Sciatic nerve (tissue), 2 donors: ENCODE measurements around the gene TMEM163. TPM values are rescaled to one million over a fixed set of nuclear protein-coding genes. Genes with fewer than 3 reads are reported as not detected.

Source experiments
- ATAC-seq: fragments of 200-7000 bp; cut with Tn5 transposase; one replicate; pipeline ENCODE4 v1.9.1; 2020; ENCODE audit warnings: mild to moderate bottlenecking, moderate library complexity
- DNase-seq: peaks from one replicate; pipeline ENCODE4 v3.0.0-alpha.2; 2020; ENCODE audit warnings: low spot score
- intact Hi-C: fragments of 100-400 bp; cut with DNase I; formaldehyde crosslinking; loops from one replicate; pipeline ENCODE4 v1.14.2; 2022
- total RNA-seq: library from RNA; stranded (reverse); fragmentation: NEBNext Ultra II Directional; extraction: Animal tissue kit (Norgen Biotek cat#: 25700); gene quantifications from one replicate; pipeline ENCODE4 v1.2.1, GENCODE V29; 2021
- donor health status: DM: no; HTN: no; CAD: no.
- donor health status: DM: no; HTN: no; CAD: no.

Gene TMEM163
- total RNA-seq, 1 donor from 2014 or later: 0.45 TPM

GRCh38 chr2:134441153-134441863, 277.5 kb downstream of the TMEM163 start:
- no peak for ATAC-seq
- DNase-seq: no peak
- intact Hi-C loops: no loop called here

GRCh38 chr2:134440336-134440909, 278.4 kb downstream of the TMEM163 start:
- no peak for ATAC-seq
- intact Hi-C loops: no loop called here

GRCh38 chr2:134438371-134438770, 280.4 kb downstream of the TMEM163 start:
- DNase-seq (no peak), ATAC-seq (no peak)
- intact Hi-C loops: no loop called here

More at GRCh38 chr2:134440336-134440909, 278.4 kb downstream of the TMEM163 start:
- DNase-seq: no peak

- DNase-seq (no peak), ATAC-seq (no peak)
- intact Hi-C loops: no loop called here
Observed at GRCh38 chr2:134436706-134437105, 282.1 kb downstream of the TMEM163 start.

DNA sequence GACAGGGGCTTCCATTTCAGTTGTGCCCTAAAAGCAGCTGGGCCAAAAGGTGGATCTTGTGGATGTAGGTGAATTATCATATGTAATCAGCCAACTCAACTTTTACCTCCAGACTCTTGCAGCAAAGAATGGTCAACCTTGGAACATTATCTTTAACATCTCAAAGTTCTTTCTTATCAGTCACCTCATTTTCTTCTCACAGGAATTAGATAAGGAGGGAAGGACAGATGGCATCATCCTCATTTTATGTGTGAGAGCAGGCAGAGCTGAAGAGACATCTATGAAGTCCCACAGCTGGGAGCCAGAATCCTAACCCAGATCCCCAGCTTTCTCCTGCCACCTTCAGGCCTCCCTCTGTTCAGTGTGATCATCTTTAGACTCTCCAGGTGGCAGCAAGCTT, 282.9 kb downstream of the TMEM163 start:
- intact Hi-C loops: no loop called here
- no peak for DNase-seq

DNA sequence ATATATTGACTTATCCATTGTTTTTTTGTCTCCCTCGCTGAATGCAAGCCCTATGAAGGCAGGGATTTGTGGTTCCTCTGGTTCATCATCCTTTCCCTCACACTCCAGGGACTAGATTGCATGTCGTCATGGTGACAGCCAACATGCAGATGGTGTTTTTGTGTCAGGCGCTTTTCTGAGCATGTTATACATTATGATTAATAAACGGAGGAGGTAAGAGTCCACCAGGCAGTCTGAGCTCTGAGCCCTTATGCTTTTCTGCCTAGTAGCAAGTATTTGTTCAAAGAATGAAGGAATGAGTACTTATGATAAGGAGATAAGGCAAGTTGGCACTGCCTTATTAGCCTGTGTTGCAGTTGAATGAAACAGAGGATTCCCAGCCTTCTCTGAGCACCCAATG, 283.3 kb downstream of the TMEM163 start:
- no peak for ATAC-seq
- intact Hi-C loops: no loop called here
- no peak for DNase-seq

More for the DNA sequence above, 282.9 kb downstream of the TMEM163 start:
- no peak for ATAC-seq

GRCh38 chr2:134433979-134434378, 284.8 kb downstream of the TMEM163 start:
- no peak for ATAC-seq
- DNase-seq: no peak
- intact Hi-C loops: no loop called here

DNA sequence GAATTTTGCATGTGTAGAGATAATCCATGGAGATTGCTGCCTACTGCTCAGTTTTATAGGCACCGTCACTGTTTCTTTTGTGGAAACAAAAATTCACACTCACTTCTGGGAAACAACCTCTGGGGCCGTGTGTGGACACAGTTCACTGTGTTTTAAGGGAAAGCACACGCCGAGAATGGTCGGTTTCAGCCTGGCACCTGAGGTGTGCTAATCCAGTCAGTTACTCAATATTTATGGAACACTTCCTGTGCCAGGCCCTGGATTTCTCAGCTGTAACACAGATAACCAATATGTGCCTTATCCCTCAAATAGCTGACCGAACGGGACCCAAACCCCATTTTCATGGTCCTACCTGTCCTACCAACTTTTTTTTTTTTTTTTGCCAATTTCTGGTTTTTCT, 285.3 kb downstream of the TMEM163 start:
- DNase-seq: no peak
- ATAC-seq: no peak
- intact Hi-C loops: no loop called here

- no peak for DNase-seq
- ATAC-seq: no peak
- intact Hi-C loops: no loop called here
Observed at GRCh38 chr2:134432435-134432883, 286.3 kb downstream of the TMEM163 start.

DNA sequence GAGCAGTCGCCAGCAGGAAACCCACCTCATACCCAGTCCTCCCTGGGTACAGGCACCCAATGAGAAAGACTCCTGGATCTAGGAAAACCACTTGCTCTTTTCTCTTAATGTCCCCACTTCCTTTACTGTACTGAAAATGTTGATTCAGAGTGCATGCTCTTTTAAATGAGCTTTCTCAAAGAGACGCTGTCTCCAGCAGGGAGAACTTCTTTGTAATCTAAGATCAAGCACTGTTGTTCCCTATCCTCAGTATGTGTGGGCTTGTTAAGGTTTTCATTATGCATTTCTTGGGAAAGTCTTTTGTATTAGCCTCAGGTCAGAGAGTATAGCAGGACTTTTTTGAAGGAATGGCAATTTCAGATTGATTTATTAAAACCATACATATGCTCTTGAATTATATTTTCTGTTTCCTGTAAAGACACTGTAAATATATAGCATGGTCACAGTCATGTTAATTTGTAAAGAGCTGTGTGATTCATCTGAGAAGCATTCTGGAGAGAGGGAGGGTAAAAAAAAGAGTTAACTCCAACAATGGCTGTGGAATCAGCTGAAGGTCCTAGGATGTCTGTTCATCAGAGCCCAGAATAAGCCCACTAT, 286.9 kb downstream of the TMEM163 start:
- DNase-seq: no peak
- intact Hi-C loops: no loop called here
- no peak for ATAC-seq

GRCh38 chr2:134429886-134430285, 288.9 kb downstream of the TMEM163 start:
- ATAC-seq: no peak
- no peak for DNase-seq
- intact Hi-C loops: loop anchor here (10.0 kb wide), 1 partner anchor 305 kb away; no protein-coding TSS in a partner anchor

DNA sequence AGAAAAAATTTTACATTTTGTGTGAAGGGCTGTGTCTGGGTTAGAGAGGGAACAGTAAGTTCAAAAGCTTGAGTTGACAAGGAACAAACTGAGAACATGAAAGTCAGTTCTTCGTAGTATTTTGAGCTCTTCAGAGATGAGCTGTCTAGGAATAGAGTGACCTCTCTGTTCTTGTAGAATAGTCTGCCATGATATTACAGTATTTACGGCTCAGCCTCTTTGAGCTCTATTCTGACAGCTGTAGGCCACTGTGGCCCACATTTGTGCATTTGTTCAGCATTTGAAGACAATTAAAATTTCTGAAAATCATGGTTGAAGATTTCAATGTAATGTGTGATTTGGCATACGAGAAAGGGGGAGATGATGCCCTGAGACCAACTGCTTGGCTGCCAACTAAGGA, 292.1 kb downstream of the TMEM163 start:
- peak; percentile 18 for ATAC-seq
- intact Hi-C loops: loop anchor here (10.0 kb wide), 1 partner anchor 302 kb away; no protein-coding TSS in a partner anchor
- DNase-seq: no peak

DNA sequence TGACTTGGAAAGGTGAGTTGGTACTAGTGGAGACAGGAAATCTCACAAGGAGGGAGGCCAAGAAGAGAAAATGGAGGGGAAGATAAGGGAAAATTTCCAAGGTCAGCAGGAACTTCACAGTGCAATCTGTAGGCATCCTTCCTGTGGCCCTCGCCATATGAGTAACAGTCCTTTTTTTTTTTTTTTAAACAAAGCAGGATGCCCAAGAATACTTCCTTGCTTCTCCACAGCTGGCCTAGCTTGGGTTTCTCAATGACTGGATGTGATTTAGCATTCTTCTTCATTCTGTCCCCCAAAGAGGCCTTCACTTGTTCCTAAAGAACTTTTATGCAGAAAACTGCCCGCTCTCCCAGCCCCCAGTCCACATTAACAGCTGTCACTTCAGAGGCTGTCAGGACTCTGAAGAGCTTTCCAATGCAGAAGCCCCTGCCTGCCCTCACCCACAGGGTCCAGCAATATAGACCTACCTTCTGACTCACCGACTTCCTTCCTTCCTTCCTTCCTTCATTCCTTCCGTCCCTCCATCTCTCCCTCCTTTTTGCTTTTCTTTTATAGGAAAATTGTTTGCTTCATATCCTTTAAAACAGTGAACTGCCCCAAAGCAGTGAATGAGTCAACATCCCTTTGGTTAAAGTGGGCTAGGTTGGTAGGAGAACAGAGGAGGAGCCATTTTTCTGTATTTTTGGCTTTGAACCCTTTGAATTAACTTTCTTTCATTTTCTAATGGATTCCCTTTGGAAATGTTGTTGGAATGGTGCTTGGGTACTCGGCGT, 292.9 kb downstream of the TMEM163 start:
- ATAC-seq: peak; percentile 55
- no peak for DNase-seq
- intact Hi-C loops: loop anchor here (10.0 kb wide), 1 partner anchor 301 kb away; no protein-coding TSS in a partner anchor

GRCh38 chr2:134421556-134422328, 297.1 kb downstream of the TMEM163 start:
- DNase-seq (no peak), ATAC-seq (no peak)
- intact Hi-C loops: loop anchor here (10.0 kb wide), 1 partner anchor 297 kb away; no protein-coding TSS in a partner anchor

GRCh38 chr2:134420920-134421319, 297.9 kb downstream of the TMEM163 start:
- intact Hi-C loops: loop anchor here (10.0 kb wide), 1 partner anchor 296 kb away; no protein-coding TSS in a partner anchor
- DNase-seq (no peak), ATAC-seq (no peak)

- ATAC-seq: peak; percentile 64
- intact Hi-C loops: loop anchor here (10.0 kb wide), 1 partner anchor 295 kb away; no protein-coding TSS in a partner anchor
- DNase-seq: no peak
Observed at GRCh38 chr2:134420259-134420658, 298.5 kb downstream of the TMEM163 start.

DNA sequence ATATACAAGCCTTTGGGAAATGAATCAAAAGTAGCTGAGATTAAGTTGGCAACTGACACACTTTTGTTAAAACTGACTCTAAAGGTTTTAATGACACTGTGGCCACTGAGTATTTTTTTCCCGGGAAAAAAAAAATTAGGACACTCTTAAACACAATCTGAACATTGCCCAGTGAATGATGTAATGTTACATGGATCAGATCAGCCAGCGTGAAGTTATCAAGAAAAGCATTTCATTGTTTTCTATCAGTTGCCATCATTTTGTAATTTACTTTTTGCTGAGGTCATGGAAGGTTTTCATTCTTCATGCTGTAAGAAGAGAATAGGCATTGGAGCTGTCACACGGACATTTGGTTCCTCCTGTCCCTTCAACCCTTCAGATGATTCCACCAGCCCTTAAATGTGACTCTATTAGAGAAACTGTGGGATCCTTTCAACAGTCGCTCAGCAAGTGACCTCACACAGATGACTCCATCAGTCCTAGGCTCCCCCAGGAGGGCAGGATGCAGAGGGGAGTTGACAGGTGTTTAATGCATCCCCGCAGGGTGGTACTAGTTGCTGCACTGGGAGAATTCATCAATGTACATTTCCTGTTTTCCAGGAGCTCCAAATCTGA, 300.7 kb downstream of the TMEM163 start:
- ATAC-seq (no peak), DNase-seq (no peak)
- intact Hi-C loops: no loop called here

DNA sequence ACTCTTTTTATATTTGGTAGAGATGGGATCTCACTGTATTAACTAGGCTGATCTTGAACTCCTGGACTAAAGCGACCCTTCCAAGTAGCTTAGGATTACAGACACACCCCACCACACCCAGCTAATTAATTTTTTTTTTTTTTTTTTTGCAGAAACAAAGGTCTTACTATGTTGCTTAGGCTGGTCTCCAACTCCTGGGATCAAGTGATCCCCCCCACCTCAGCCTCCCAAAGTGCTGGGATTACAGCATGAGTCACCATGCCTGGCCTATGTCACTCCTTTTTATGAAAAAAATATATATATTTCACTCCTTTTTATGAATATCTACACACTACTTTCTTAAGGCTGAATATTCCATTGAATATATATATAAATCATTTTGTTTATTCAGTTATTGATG, 302.2 kb downstream of the TMEM163 start:
- intact Hi-C loops: no loop called here
- no peak for ATAC-seq
- DNase-seq: no peak
